Muscle layer of duodenum (tissue), 2 donors: ENCODE results near the gene POLQ.

ENCODE experiments used
- H3K27ac ChIP-seq: one replicate; pipeline ENCODE4 v1.7.0; 2013; ENCODE audit warnings: mild to moderate bottlenecking, low read length
- H3K27me3 ChIP-seq: one replicate; pipeline ENCODE4 v1.7.0; 2013; ENCODE audit warnings: low read depth, mild to moderate bottlenecking, control low read depth, low read length
- H3K36me3 ChIP-seq, 2 donors: one replicate each; pipeline ENCODE4 v1.7.0; 2013; ENCODE audit warnings: low read length in 2 of 2, control low read depth in 1 of 2, mild to moderate bottlenecking in 1 of 2; ENCODE audit not compliant: insufficient read depth in 2 of 2, control insufficient read depth in 1 of 2
- H3K4me1 ChIP-seq, 2 donors: one replicate each; pipeline ENCODE4 v1.7.0; 2013; ENCODE audit warnings: low read length in 2 of 2, mild to moderate bottlenecking in 2 of 2, control low read depth in 1 of 2, moderate library complexity in 1 of 2; ENCODE audit not compliant: insufficient read depth in 2 of 2, control insufficient read depth in 1 of 2
- H3K4me3 ChIP-seq, 2 donors: one replicate each; pipeline ENCODE4 v1.7.0; 2013; ENCODE audit warnings: low read length in 2 of 2, low read depth in 1 of 2, mild to moderate bottlenecking in 1 of 2
- H3K9me3 ChIP-seq, 2 donors: one replicate each; pipeline ENCODE4 v1.7.0; 2013; ENCODE audit warnings: low read length in 2 of 2, control low read depth in 1 of 2, mild to moderate bottlenecking in 1 of 2; ENCODE audit not compliant: control insufficient read depth in 1 of 2
- donor health status: healthy.

The POLQ gene

DNA sequence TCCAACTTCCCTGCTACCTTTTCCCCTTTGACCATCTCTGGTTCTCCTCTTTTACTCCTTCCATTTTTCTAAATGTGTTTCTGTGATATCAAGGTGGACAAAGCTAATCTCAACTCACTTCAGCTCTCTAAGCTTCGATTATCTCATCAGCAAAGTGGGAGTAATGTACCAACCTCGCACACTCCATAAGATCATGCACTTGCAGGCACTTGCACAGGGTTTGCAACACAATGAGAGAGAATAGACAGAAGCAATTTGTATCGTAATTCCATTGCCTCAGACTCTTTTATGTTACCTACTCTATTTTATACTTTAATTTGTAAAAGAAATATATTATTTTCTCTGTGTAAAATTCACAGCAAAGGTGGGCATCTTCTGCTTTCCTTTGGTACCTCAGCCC, 7.0 kb upstream of the POLQ start:
- no peaks in the 10 kb centered on the region for H3K36me3 ChIP-seq
- H3K4me3 ChIP-seq = peak overlapping the region in 1 of 2 donors; percentile 21
- H3K27me3 ChIP-seq = no peaks in the 10 kb centered on the region
- H3K4me1 ChIP-seq = peaks cover 0 to 4% of the 10 kb centered on the region in 2 donors
- H3K27ac ChIP-seq = no peak overlapping the region
- no peaks in the 10 kb centered on the region for H3K9me3 ChIP-seq

DNA sequence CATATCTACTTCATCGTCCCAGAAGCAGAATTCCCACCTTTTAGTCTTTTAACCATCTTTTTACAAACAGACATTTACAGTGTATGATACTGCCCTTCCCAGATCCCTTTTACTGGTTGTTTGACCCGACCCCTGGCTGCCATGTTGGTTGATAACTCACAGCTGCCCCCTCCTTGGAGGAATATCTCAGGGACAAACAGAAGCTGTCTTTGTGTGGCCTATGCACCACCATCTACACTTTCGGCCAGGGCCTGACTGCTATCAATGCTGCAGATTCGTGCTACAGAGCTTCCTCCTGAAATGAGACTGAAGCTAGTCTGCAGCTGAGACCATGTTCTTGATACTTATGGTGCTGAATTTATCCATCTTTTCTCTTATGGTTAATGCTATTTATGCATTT, 6.6 kb upstream of the POLQ start:
- peaks cover 0 to 4% of the 10 kb centered on the region in 2 donors for H3K4me1 ChIP-seq
- no peaks in the 10 kb centered on the region for H3K9me3 ChIP-seq
- no peaks in the 10 kb centered on the region for H3K27me3 ChIP-seq
- H3K27ac ChIP-seq = no peak overlapping the region
- peak overlapping the region in 1 of 2 donors; percentile 21 for H3K4me3 ChIP-seq
- no peaks in the 10 kb centered on the region for H3K36me3 ChIP-seq

DNA sequence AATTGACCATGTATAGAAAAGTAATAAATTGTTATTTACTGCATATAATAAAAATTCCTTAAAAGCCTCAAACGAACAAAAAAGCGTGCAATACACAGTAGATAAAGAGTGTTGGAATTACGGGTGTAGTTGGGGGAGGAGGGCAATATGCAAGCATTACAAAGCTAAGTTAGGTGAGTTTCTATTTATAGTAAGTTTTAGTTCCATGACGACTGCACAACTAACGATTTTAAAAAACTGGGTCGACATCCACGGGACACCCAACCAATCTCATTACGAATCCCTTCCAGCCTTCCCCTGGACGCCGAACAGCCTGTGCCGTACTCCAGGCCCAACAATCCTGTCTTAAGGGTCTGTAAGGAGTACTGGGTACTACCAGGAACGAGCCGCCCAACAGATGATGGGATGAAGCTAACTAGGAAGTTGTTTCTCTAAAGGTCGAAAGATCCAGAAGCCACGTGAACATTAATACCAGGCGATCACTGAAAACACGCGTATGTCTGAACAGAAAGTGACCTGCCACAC, 677 bp downstream of the POLQ start:
- H3K27me3 ChIP-seq = no peaks in the 10 kb centered on the region
- peak overlapping the region; percentile 77 to 95 for H3K4me3 ChIP-seq
- no peaks in the 10 kb centered on the region for H3K36me3 ChIP-seq
- H3K27ac ChIP-seq = no peak overlapping the region
- H3K4me1 ChIP-seq = peaks cover 0 to 8% of the 10 kb centered on the region in 2 donors
- no peaks in the 10 kb centered on the region for H3K9me3 ChIP-seq

DNA sequence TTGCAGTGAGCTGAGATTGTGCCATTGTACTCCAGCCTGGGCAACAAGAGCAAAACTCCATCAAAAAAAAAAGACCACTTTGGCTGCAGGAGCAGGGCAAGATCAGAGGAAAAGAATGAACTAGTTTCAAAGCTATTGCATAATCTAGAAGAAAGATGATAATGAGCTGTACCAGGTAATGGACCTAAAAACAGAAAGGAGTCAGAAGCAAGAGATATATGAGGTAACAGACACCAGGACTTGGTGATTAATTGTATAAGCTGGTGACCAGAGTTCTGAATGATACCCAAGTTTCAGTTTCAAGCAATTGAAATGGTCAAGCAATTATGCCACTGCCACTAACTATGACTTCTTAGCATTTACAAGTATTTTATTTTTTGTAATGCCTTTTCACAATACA, 2.9 kb downstream of the POLQ start:
- no peak overlapping the region for H3K27ac ChIP-seq
- no peaks in the 10 kb centered on the region for H3K36me3 ChIP-seq

DNA sequence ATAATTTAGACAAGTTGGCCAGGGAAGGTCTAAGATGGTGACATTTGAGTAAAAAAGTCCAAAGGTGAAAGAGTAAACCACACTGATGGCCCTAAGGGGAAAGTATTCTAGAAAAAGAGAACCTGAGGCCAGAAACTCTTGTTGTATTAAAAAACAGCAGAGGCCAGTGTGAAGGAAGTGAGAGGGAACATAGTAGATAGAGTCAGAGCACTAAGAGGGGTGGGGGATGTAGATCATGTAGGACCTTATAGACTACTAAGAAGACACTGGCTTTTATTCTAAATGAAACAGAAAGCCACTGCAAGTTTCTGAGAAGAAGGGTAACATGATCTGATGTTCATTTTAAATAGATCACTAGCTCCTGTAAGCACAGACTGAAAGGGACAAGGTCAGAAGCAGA, 14.5 kb downstream of the POLQ start:
- H3K9me3 ChIP-seq = no peaks in the 10 kb centered on the region
- H3K27me3 ChIP-seq = no peaks in the 10 kb centered on the region
- H3K4me1 ChIP-seq = no peaks in the 10 kb centered on the region
- H3K27ac ChIP-seq = no peak overlapping the region
- no peaks in the 10 kb centered on the region for H3K36me3 ChIP-seq
- H3K4me3 ChIP-seq = no peak overlapping the region

More for the DNA sequence above, 2.9 kb downstream of the POLQ start:
- H3K4me3 ChIP-seq = no peak overlapping the region
- no peaks in the 10 kb centered on the region for H3K9me3 ChIP-seq
- peaks cover 0 to 8% of the 10 kb centered on the region in 2 donors for H3K4me1 ChIP-seq
- H3K27me3 ChIP-seq = no peaks in the 10 kb centered on the region

DNA sequence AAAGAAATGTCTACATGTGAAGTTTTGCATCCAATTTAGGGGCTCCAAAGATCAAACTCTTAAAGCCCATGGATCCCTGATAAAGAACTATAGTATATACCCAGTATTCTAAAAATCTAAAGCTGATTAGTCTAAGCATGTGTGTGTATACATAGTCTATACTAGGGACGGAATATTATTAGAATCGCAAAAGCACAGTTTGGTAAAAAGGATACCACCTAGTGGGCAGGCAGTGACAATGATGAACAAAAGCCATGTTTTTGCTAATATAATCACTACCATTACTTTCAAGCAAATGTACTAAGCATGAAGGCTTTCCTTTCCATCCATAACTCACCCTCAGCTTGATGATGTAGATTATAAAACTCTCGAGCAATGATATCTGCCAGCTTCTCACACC, 16.5 kb downstream of the POLQ start:
- Histone ChIP-seq H3K36me3 (no peaks in the 10 kb centered on the region), H3K4me3 (no peak overlapping the region), H3K9me3 (no peaks in the 10 kb centered on the region), H3K27me3 (no peaks in the 10 kb centered on the region), H3K27ac (no peak overlapping the region), H3K4me1 (no peaks in the 10 kb centered on the region)

DNA sequence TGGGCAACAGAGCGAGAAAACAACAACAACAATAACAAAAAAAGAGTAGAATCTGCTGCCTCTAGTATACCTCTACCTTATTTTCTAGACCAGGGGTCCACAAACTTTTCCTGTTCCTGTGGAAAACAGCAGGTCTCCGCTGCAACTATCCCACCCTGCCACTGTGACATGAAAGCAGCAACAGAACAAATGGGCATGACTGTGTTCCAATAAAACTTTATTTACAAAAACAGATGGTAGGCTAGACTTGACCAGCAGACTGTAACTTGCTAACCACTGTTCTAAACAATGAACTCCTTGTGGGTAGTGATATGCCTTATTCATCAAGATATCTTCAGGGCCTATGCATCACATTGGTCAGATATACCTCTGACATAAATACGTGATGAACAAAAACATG, 25.3 kb downstream of the POLQ start:
- Histone ChIP-seq H3K36me3 (no peaks in the 10 kb centered on the region), H3K27me3 (no peaks in the 10 kb centered on the region), H3K27ac (no peak overlapping the region), H3K9me3 (peaks cover 0 to 2% of the 10 kb centered on the region in 2 donors), H3K4me1 (no peaks in the 10 kb centered on the region), H3K4me3 (no peak overlapping the region)

DNA sequence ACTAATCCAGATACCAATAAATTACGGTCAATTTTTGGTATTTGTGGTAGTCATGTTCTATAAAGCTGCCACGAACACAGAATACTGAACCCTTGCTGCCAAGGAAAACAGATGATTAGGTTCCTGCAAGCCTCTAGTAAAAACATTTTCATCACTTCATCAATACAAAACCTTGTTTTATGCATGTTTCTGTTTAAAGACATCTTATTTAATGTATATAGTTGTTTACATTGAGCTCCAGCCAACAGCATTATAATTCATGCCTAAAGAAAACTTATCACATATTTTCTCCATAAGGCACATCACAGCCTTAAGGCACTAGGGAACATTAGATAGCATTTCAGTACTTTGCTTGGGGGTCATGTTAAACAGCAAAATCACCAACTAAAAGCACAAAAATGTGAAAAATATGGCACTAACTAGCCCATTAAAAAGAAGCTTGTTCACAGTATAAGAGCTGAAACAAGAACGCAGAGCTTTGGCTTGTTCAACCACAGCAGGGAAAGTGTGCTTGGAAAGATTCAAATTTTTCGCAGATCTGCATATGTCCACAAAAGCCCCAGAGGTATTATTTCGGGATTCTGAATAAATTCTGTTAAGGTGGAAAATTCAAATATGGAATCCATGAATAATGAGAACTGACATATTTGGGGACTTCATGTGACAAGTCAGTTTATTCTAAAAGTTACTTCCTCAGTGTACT, 27.7 kb downstream of the POLQ start:
- H3K36me3 ChIP-seq = no peaks in the 10 kb centered on the region
- H3K9me3 ChIP-seq = peaks cover 0 to 13% of the 10 kb centered on the region in 2 donors
- no peak overlapping the region for H3K4me3 ChIP-seq
- no peaks in the 10 kb centered on the region for H3K4me1 ChIP-seq
- H3K27me3 ChIP-seq = no peaks in the 10 kb centered on the region
- H3K27ac ChIP-seq = no peak overlapping the region

DNA sequence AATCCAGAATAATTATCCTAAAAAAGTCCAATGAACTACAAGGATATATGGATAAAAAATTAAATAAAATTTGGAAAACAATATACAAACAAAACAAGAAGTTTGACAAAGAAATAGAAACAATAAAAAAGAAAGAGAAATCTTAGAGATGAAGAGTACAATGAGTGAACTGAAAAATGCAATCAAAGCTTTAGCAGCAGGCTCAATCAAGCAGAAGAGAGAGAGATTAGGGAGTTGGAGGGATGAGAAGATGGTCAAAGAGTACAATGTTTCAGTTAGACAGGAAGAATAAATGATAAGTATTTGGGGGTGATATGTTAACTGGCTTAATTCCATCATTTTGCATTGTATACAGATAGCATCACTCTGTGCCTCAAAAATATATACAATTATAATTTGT, 29.9 kb downstream of the POLQ start:
- no peak overlapping the region for H3K27ac ChIP-seq
- H3K4me3 ChIP-seq = no peak overlapping the region
- H3K27me3 ChIP-seq = no peaks in the 10 kb centered on the region
- no peaks in the 10 kb centered on the region for H3K4me1 ChIP-seq
- no peaks in the 10 kb centered on the region for H3K36me3 ChIP-seq
- peaks cover 0 to 13% of the 10 kb centered on the region in 2 donors for H3K9me3 ChIP-seq

DNA sequence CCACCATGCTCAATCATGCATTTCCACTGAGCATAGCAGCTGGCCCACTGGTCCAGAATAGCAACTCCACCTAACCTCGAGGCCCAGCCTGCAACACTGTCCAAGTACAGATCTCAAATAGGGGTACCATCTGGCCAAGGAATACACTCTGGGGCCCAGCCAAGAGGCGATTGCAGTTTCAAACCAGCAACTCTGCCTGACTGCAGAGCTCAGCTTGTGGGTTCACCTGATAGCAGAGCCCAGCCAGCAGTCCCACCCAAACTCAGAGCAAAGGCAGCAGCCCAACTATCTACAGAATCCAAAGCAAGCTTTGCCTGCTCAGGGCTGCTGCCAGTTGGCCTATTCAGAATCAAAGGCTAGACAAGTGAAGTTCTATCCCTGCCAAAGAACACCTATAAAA, 30.5 kb downstream of the POLQ start:
- Histone ChIP-seq H3K4me3 (no peak overlapping the region), H3K9me3 (peaks cover 0 to 13% of the 10 kb centered on the region in 2 donors), H3K36me3 (no peaks in the 10 kb centered on the region), H3K27ac (no peak overlapping the region), H3K4me1 (no peaks in the 10 kb centered on the region), H3K27me3 (no peaks in the 10 kb centered on the region)

DNA sequence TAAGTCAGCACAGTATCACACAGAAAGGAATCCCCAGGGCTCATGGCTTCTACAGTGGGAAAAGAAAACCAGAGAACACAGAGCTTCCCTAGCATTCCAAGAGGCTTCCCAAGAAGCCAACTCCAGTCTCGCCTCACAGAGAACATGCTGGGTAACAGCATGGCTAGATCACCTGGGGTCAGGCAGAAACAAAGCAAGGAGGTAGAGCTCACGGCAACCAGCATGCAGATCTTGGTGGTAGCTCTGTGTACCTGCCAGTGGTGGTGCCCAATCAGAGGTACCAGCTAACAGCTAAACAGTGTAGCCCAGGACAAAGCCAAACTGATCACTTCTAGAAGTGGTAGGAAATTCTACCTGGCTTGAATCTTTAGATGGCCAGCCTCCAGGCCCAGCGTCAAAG, 31.3 kb downstream of the POLQ start:
- Histone ChIP-seq H3K4me1 (no peaks in the 10 kb centered on the region), H3K36me3 (no peaks in the 10 kb centered on the region), H3K27me3 (no peaks in the 10 kb centered on the region), H3K4me3 (no peak overlapping the region), H3K27ac (no peak overlapping the region), H3K9me3 (peaks cover 0 to 13% of the 10 kb centered on the region in 2 donors)

DNA sequence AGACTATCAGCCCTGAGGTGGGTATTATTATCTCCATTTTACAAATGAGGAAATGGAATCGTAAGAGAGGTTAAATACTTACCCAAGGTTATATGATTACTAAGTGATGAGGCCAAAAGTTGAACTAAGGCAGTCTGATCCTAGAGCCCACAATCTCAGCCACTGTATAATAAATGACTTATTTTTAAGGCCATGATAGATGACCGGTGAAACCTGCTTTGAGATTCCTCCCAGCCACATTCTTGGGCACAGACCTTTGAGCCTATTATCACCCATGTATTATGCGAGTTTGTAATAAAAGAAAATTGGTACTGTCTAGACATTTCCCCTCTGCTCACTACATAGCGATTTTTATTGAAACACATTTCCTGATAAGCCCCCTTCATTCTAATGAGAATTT, 37.4 kb downstream of the POLQ start:
- H3K4me1 ChIP-seq = no peaks in the 10 kb centered on the region
- H3K27me3 ChIP-seq = no peaks in the 10 kb centered on the region
- no peak overlapping the region for H3K4me3 ChIP-seq
- H3K27ac ChIP-seq = no peak overlapping the region
- H3K9me3 ChIP-seq = no peaks in the 10 kb centered on the region
- H3K36me3 ChIP-seq = no peaks in the 10 kb centered on the region
